Sigmoid colon (tissue), 3 donors: Measurements from ENCODE around the gene PSAP.

Experiments
- CTCF ChIP-seq, 4 experiments: fragments of 450-650 bp in 3 of 4; fragments of 200-600 bp in 1 of 4; IDR thresholded peaks; one replicate each; pipeline ENCODE4 v1.5.1; 2016 to 2019; ENCODE audit warnings: antibody characterized with exemption in 4 of 4, mild to moderate bottlenecking in 3 of 4, moderate library complexity in 2 of 4
- POLR2A ChIP-seq, 2 donors: fragments of 450-650 bp; IDR thresholded peaks; one replicate each; pipeline ENCODE4 v1.6.1; 2016; ENCODE audit warnings: antibody characterized with exemption in 2 of 2, mild to moderate bottlenecking in 2 of 2, moderate library complexity in 2 of 2

- TF ChIP-seq CTCF (IDR thresholded peaks at IDR 0.05) (no peak), POLR2A (IDR thresholded peaks at IDR 0.05) (no peak)
Measured at GRCh38 chr10:71821909-71822763, 28.9 kb downstream of the PSAP start.
